Spleen (tissue), 13 donors: ENCODE results near the gene SLC44A1. TPM values are rescaled to one million over a fixed set of nuclear protein-coding genes. Genes with fewer than 3 reads are reported as not detected.

Experiments
- DNase-seq: peaks from one replicate; pipeline ENCODE4 v3.0.0-alpha.2; 2020
- H3K27ac ChIP-seq, 8 donors: fragments of 200-600 bp; sonication (generic) in 7 of 8; 1 replicate in 4 of 8; 2 replicates in 4 of 8; pipeline versions ENCODE4 v1.5.0 to v1.8.0; 2016 to 2021; ENCODE audit warnings: inconsistent platforms in 4 of 8, mild to moderate bottlenecking in 4 of 8, moderate library complexity in 1 of 8
- H3K27me3 ChIP-seq, 7 donors: fragments of 200-600 bp; sonication (generic) in 6 of 7; replicated peaks in 1 of 7; 1 replicate in 4 of 7; 2 replicates in 3 of 7; pipeline versions ENCODE4 v1.5.0 to v1.8.0; 2016 to 2021; ENCODE audit warnings: inconsistent platforms in 3 of 7, mild to moderate bottlenecking in 1 of 7
- H3K36me3 ChIP-seq, 6 donors: fragments of 200-600 bp; sonication (generic) in 5 of 6; 1 replicate in 4 of 6; 2 replicates in 2 of 6; pipeline versions ENCODE4 v1.5.0 to v1.8.0; 2016 to 2021; ENCODE audit warnings: inconsistent platforms in 2 of 6
- H3K4me1 ChIP-seq, 6 donors: fragments of 200-600 bp; sonication (generic) in 5 of 6; 1 replicate in 3 of 6; 2 replicates in 3 of 6; pipeline versions ENCODE4 v1.5.0 to v1.8.0; 2016 to 2021; ENCODE audit warnings: inconsistent platforms in 3 of 6
- H3K4me3 ChIP-seq, 8 donors: fragments of 200-600 bp; sonication (generic) in 7 of 8; 1 replicate in 4 of 8; 2 replicates in 4 of 8; pipeline versions ENCODE4 v1.5.0 to v1.8.0; 2016 to 2021; ENCODE audit warnings: inconsistent platforms in 4 of 8, mild to moderate bottlenecking in 4 of 8, moderate library complexity in 2 of 8
- H3K9me3 ChIP-seq, 8 donors: fragments of 200-600 bp; sonication (generic) in 7 of 8; 1 replicate in 4 of 8; 2 replicates in 4 of 8; pipeline versions ENCODE4 v1.5.0 to v1.8.0; 2016 to 2021; ENCODE audit warnings: inconsistent platforms in 4 of 8
- CTCF ChIP-seq, 11 experiments: fragments of 200-600 bp in 7 of 11; fragments of 450-650 bp in 4 of 11; sonication (generic) in 4 of 11; IDR thresholded peaks in 8 of 11; conservative IDR thresholded peaks in 3 of 11; 1 replicate in 7 of 11; 2 replicates in 4 of 11; pipeline versions ENCODE4 v1.4.0 to v1.8.0; 2016 to 2021; ENCODE audit warnings: antibody characterized with exemption in 11 of 11, inconsistent platforms in 4 of 11, mild to moderate bottlenecking in 1 of 11
- POLR2A ChIP-seq, 3 donors: fragments of 450-650 bp; IDR thresholded peaks; one replicate each; pipeline ENCODE4 v1.5.1; 2017; ENCODE audit warnings: antibody characterized with exemption in 3 of 3, mild to moderate bottlenecking in 1 of 3
- POLR2AphosphoS5 ChIP-seq, 3 donors: sonication (generic); formaldehyde crosslinking; IDR thresholded peaks; one replicate each; pipeline ENCODE4 v1.5.1; 2017; ENCODE audit warnings: antibody characterized with exemption in 3 of 3
- WGBS, 5 donors: extraction: QIAGEN DNeasy Blood & Tissue Kit in 3 of 5; methylation state at CpG; one replicate each; pipeline versions ENCODE4 v1.1.5 to v1.1.7; 2013 to 2018; 5-methylcytosine and 5-hydroxymethylcytosine counted together
- intact Hi-C: fragments of 100-400 bp; cut with DNase I; formaldehyde crosslinking; loops from one replicate; pipeline ENCODE4 v1.15.0; 2023; ENCODE audit warnings: low total_unique reads
- long read RNA-seq, 2 donors: transcript quantifications; one replicate each; lab custom pipeline, GENCODE V29; 2026
- polyA plus RNA-seq, 3 donors: library from polyadenylated mRNA; stranded (reverse); fragments of 200-250 nt; gene quantifications; one replicate each; pipeline ENCODE4 v1.2.1, GENCODE V29; 2013
- total RNA-seq, 7 donors: library from RNA; depleted of rRNA in 3 of 7; stranded (reverse); fragments of >200 nt in 3 of 7; fragmentation: NEBNext Ultra II Directional in 4 of 7; extraction: Animal tissue kit (Norgen Biotek cat#: 25700) in 4 of 7; gene quantifications; one replicate each; pipeline versions ENCODE4 v1.1.0 to v1.2.1, GENCODE V29; 2016 to 2021
- donor health status: healthy with polysubstance abuse.
- donor health status: DM: no; HTN: no; CAD: no; lungs with moderate emphysema.
- donor health status: DM: no; HTN: no; CAD: no.
- donor health status: Bipolar disorder and iron deficiency.
- donor health status: healthy.
- donor health status: DM: no; HTN: no; CAD: no.
- donor health status: DM: yes; HTN: yes; CAD: no.

Gene SLC44A1
- total RNA-seq (10 to 100 TPM; 17.9 to 27.5 (median 24.0) TPM), polyA plus RNA-seq (1 to 10 TPM; 3.1 to 4.4 (median 4.3) TPM)
- long read RNA-seq, donor 1, partial matches to known transcripts: 5 of 5 reads
- long read RNA-seq, donor 1, other reads (novel, unspliced or antisense): 0 of 5 reads
- long read RNA-seq, donor 2, full-length matches to known transcripts: 3 of 3 reads
- long read RNA-seq, donor 2, partial matches to known transcripts: 0 of 3 reads
- long read RNA-seq, donor 2, other reads (novel, unspliced or antisense): 0 of 3 reads

GRCh38 chr9:105244003-105244733 lies at the start of gene SLC44A1:
SLC44A1 (plus strand) TSS chr9:105244651; CDS start chr9:105244869, 218 bp downstream.
- peak; percentile 89 to 95 (median 93) for TF ChIP-seq POLR2AphosphoS5 (IDR thresholded peaks at IDR 0.05)
- peak in 2 of 3 donors; percentile 51 to 70 for TF ChIP-seq POLR2A (IDR thresholded peaks at IDR 0.05)
- peak in 3 of 11 experiments; percentile 19 to 31 (median 29) for TF ChIP-seq CTCF (IDR thresholded peaks at IDR 0.05 in 8 of 11, conservative IDR thresholded peaks at IDR 0.05 in 3 of 11)
- WGBS, 5 donors: 1 to 3% (median 2%) methylated on average over 34 to 63 of the region's 63 CpGs
- DNase-seq: peak; percentile 99
- peak within 1 kb of the TSS; percentile 75 to 87 (median 83) for H3K27ac ChIP-seq
- peaks cover 10 to 58% (median 32%) of the 10 kb centered on the region in 6 donors for H3K4me1 ChIP-seq
- intact Hi-C loops: loop anchor here (10.0 kb wide), 1 partner anchor 319 kb away; the partner anchor contains the start of gene ABCA1
- H3K36me3 ChIP-seq: no peaks in the 10 kb centered on the region
- no peaks in the 10 kb centered on the region for H3K9me3 ChIP-seq
- peaks cover 0 to 5% (median 0%) of the 10 kb centered on the region in 7 donors for H3K27me3 ChIP-seq
- H3K4me3 ChIP-seq: peak within 1 kb of the TSS; percentile 59 to 94 (median 90)

GRCh38 chr9:105195259-105195658 lies 49.2 kb upstream of the SLC44A1 start:
- peaks cover 0 to 34% (median 6%) of the 10 kb centered on the region in 6 donors for H3K4me1 ChIP-seq
- H3K36me3 ChIP-seq: no peaks in the 10 kb centered on the region
- H3K4me3 ChIP-seq: no peak overlapping the region
- WGBS, 5 donors: 79 to 95% (median 88%) methylated on average over 2 of the region's 2 CpGs
- intact Hi-C loops: no loop called here
- H3K9me3 ChIP-seq: no peaks in the 10 kb centered on the region
- no peak overlapping the region for H3K27ac ChIP-seq
- no peak for DNase-seq
- peaks cover 0 to 26% (median 0%) of the 10 kb centered on the region in 7 donors for H3K27me3 ChIP-seq
- TF ChIP-seq POLR2AphosphoS5 (IDR thresholded peaks at IDR 0.05): no peak
- TF ChIP-seq CTCF (IDR thresholded peaks at IDR 0.05 in 8 of 11, conservative IDR thresholded peaks at IDR 0.05 in 3 of 11): no peak
- no peak for TF ChIP-seq POLR2A (IDR thresholded peaks at IDR 0.05)

- TF ChIP-seq POLR2AphosphoS5 (IDR thresholded peaks at IDR 0.05): no peak
- no peak for TF ChIP-seq CTCF (IDR thresholded peaks at IDR 0.05 in 8 of 11, conservative IDR thresholded peaks at IDR 0.05 in 3 of 11)
- TF ChIP-seq POLR2A (IDR thresholded peaks at IDR 0.05): no peak
- WGBS, 5 donors: 83 to 95% (median 93%) methylated on average over 2 of the region's 2 CpGs
- H3K9me3 ChIP-seq: no peaks in the 10 kb centered on the region
- no peaks in the 10 kb centered on the region for H3K36me3 ChIP-seq
- no peak overlapping the region for H3K27ac ChIP-seq
- intact Hi-C loops: no loop called here
- DNase-seq: no peak
- H3K4me3 ChIP-seq: no peak overlapping the region
- peaks cover 0 to 14% (median 0%) of the 10 kb centered on the region in 7 donors for H3K27me3 ChIP-seq
- peaks cover 0 to 13% (median 0%) of the 10 kb centered on the region in 6 donors for H3K4me1 ChIP-seq
Observed at GRCh38 chr9:105198023-105198422, 46.4 kb upstream of the SLC44A1 start.

GRCh38 chr9:105198865-105199264 lies 45.6 kb upstream of the SLC44A1 start:
- H3K4me3 ChIP-seq: no peak overlapping the region
- WGBS, 5 donors: 12 to 39% (median 20%) methylated on average over 1 of the region's 1 CpG
- H3K27ac ChIP-seq: no peak overlapping the region
- peaks cover 0 to 7% (median 0%) of the 10 kb centered on the region in 7 donors for H3K27me3 ChIP-seq
- no peak for DNase-seq
- H3K9me3 ChIP-seq: no peaks in the 10 kb centered on the region
- peaks cover 0 to 6% (median 0%) of the 10 kb centered on the region in 6 donors for H3K4me1 ChIP-seq
- TF ChIP-seq CTCF (IDR thresholded peaks at IDR 0.05 in 8 of 11, conservative IDR thresholded peaks at IDR 0.05 in 3 of 11) (no peak), POLR2A (IDR thresholded peaks at IDR 0.05) (no peak), POLR2AphosphoS5 (IDR thresholded peaks at IDR 0.05) (no peak)
- intact Hi-C loops: no loop called here
- no peaks in the 10 kb centered on the region for H3K36me3 ChIP-seq
